ENCODE results near the gene PTH2.
A peak's percentile ranks its signal among the peaks of the same experiment; 100 is the strongest.

PTH2 gene

GRCh38 chr19:49425178-49425577 lies 1.9 kb upstream of the PTH2 start, which contains the start of gene GFY:
GFY (plus strand) TSS chr19:49425388; CDS start chr19:49426431, 1,043 bp downstream.
- no peak for TF ChIP-seq CTCF (IDR thresholded peaks at IDR 0.05; ENCODE audit: insufficient read depth, missing control alignments)
- FAIRE-seq (no peak), DNase-seq (ENCODE audit: insufficient read length, low spot score) (no peak)

- no peak for TF ChIP-seq CTCF (IDR thresholded peaks at IDR 0.05; ENCODE audit: insufficient read depth, missing control alignments)
Measured at GRCh38 chr19:49423985-49424303, 703 bp upstream of the PTH2 start.

GRCh38 chr19:49422407-49423070 lies 702 bp downstream of the PTH2 start:
- no peak for FAIRE-seq
- TF ChIP-seq CTCF (IDR thresholded peaks at IDR 0.05; ENCODE audit: insufficient read depth, missing control alignments): peak; percentile 24

More at GRCh38 chr19:49423985-49424303, 703 bp upstream of the PTH2 start:
- DNase-seq (ENCODE audit: insufficient read length, low spot score) (no peak), FAIRE-seq (no peak)

GRCh38 chr19:49421878-49422202 lies 1.4 kb downstream of the PTH2 start:
- DNase-seq (ENCODE audit: insufficient read length, low spot score) (no peak), FAIRE-seq (no peak)
- no peak for TF ChIP-seq CTCF (IDR thresholded peaks at IDR 0.05; ENCODE audit: insufficient read depth, missing control alignments)

More at GRCh38 chr19:49422407-49423070, 702 bp downstream of the PTH2 start:
- DNase-seq (ENCODE audit: insufficient read length, low spot score): no peak

- TF ChIP-seq CTCF (IDR thresholded peaks at IDR 0.05; ENCODE audit: insufficient read depth, missing control alignments): no peak
- no peak for FAIRE-seq
- DNase-seq (ENCODE audit: insufficient read length, low spot score): peak; percentile 77
Measured at GRCh38 chr19:49421039-49421877, 2.0 kb downstream of the PTH2 start.

GRCh38 chr19:49420227-49420626 lies 3.0 kb downstream of the PTH2 start:
- TF ChIP-seq CTCF (IDR thresholded peaks at IDR 0.05; ENCODE audit: insufficient read depth, missing control alignments): no peak
- no peak for FAIRE-seq
- DNase-seq (ENCODE audit: insufficient read length, low spot score): no peak

GRCh38 chr19:49419173-49419572 lies 4.1 kb downstream of the PTH2 start:
- FAIRE-seq: no peak
- no peak for DNase-seq (ENCODE audit: insufficient read length, low spot score)
- TF ChIP-seq CTCF (IDR thresholded peaks at IDR 0.05; ENCODE audit: insufficient read depth, missing control alignments): no peak

All from D721Med (cell line).